Prostate gland (tissue), 2 donors: ENCODE results near the gene TMIGD1.

Experiments used
- POLR2A ChIP-seq: fragments of 450-650 bp; IDR thresholded peaks from one replicate; pipeline ENCODE4 v1.6.1; 2016; ENCODE audit warnings: antibody characterized with exemption, mild to moderate bottlenecking
- POLR2AphosphoS5 ChIP-seq: sonication (generic); formaldehyde crosslinking; IDR thresholded peaks from one replicate; pipeline ENCODE4 v1.6.1; 2017; ENCODE audit warnings: antibody characterized with exemption
- TF ChIP-seq, protein P1 (sequence below), 4 experiments: fragments of 200-600 bp in 2 of 4; fragments of 450-650 bp in 2 of 4; sonication (generic) in 2 of 4; IDR thresholded peaks; 1 replicate in 3 of 4; 2 replicates in 1 of 4; pipeline ENCODE4 v1.5.1; 2016 to 2019; ENCODE audit warnings: antibody characterized with exemption in 4 of 4, mild to moderate bottlenecking in 2 of 4, moderate library complexity in 2 of 4

DNA sequence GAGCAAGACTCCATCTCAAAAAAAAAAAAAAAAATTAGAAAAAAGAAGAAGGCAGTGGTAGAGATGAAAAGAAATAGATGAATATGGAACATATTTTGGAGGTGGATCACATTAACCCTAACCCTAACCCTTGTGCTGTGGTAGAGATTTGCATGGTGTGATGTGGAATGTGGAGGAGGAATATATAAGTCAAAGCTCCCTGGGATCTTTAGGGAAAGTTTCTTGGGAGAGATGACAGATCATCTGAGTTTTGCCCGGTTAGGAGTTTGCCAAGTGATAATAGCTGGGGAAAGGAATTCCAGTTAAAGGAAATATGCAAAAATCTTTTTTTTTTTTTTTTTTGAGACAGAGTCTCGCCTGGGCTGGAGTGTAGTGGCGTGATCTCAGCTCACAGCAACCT lies 29.1 kb downstream of the TMIGD1 start:
- TF ChIP-seq POLR2A (no peak), POLR2AphosphoS5 (no peak)
- TF ChIP-seq, protein P1, sequence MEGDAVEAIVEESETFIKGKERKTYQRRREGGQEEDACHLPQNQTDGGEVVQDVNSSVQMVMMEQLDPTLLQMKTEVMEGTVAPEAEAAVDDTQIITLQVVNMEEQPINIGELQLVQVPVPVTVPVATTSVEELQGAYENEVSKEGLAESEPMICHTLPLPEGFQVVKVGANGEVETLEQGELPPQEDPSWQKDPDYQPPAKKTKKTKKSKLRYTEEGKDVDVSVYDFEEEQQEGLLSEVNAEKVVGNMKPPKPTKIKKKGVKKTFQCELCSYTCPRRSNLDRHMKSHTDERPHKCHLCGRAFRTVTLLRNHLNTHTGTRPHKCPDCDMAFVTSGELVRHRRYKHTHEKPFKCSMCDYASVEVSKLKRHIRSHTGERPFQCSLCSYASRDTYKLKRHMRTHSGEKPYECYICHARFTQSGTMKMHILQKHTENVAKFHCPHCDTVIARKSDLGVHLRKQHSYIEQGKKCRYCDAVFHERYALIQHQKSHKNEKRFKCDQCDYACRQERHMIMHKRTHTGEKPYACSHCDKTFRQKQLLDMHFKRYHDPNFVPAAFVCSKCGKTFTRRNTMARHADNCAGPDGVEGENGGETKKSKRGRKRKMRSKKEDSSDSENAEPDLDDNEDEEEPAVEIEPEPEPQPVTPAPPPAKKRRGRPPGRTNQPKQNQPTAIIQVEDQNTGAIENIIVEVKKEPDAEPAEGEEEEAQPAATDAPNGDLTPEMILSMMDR (IDR thresholded peaks at IDR 0.05) = no peak
